Liver (tissue), 9 donors: ENCODE measurements around the gene PDCD2L. TPM values are rescaled to one million over a fixed set of nuclear protein-coding genes. Genes with fewer than 3 reads are reported as not detected.
"Not testable (repeated sequence)": the region's sequence is repeated elsewhere in the genome, so short reads cannot be mapped to it uniquely, and the experiment has no call there.

ENCODE experiments used
- DNase-seq: peaks from one replicate; pipeline ENCODE4 v3.0.0-alpha.2; 2017; ENCODE audit warnings: low spot score
- H3K27ac ChIP-seq, 2 donors: one replicate each; pipeline ENCODE4 v1.7.0; 2013; ENCODE audit warnings: inconsistent platforms in 2 of 2, low read length in 2 of 2, control low read depth in 1 of 2, low read depth in 1 of 2, mild to moderate bottlenecking in 1 of 2
- H3K27me3 ChIP-seq, 4 donors: one replicate each; pipeline versions ENCODE4 v1.6.1 to v1.7.0; 2013; ENCODE audit warnings: low read length in 3 of 4, inconsistent platforms in 1 of 4, mild to moderate bottlenecking in 1 of 4, moderate library complexity in 1 of 4; ENCODE audit not compliant: control insufficient read depth in 4 of 4, insufficient read depth in 4 of 4
- H3K36me3 ChIP-seq, 4 donors: one replicate each; pipeline versions ENCODE4 v1.6.1 to v1.7.0; 2013; ENCODE audit warnings: low read length in 3 of 4, mild to moderate bottlenecking in 3 of 4, low read depth in 1 of 4, moderate library complexity in 1 of 4; ENCODE audit not compliant: control insufficient read depth in 4 of 4, insufficient read depth in 3 of 4
- H3K4me1 ChIP-seq, 4 donors: one replicate each; pipeline versions ENCODE4 v1.6.1 to v1.7.0; 2013; ENCODE audit warnings: low read length in 3 of 4, mild to moderate bottlenecking in 3 of 4, moderate library complexity in 1 of 4; ENCODE audit not compliant: control insufficient read depth in 4 of 4, insufficient read depth in 4 of 4
- H3K4me3 ChIP-seq, 3 donors: one replicate each; pipeline versions ENCODE4 v1.6.1 to v1.7.0; 2013; ENCODE audit warnings: low read length in 3 of 3, control low read depth in 1 of 3, low read depth in 1 of 3, mild to moderate bottlenecking in 1 of 3
- H3K9ac ChIP-seq, 2 donors: one replicate each; pipeline ENCODE4 v1.7.0; 2013; ENCODE audit warnings: low read length in 2 of 2, mild to moderate bottlenecking in 2 of 2, moderate library complexity in 2 of 2, control low read depth in 1 of 2, low read depth in 1 of 2
- H3K9me3 ChIP-seq, 4 donors: one replicate each; pipeline versions ENCODE4 v1.6.1 to v1.7.0; 2013; ENCODE audit warnings: low read length in 3 of 4; ENCODE audit not compliant: control insufficient read depth in 4 of 4
- EGR1 ChIP-seq, 2 donors: IDR thresholded peaks; 2 replicates each; pipeline ENCODE4 v1.6.1; 2016 to 2018; ENCODE audit warnings: antibody characterized with exemption in 2 of 2, low read depth in 2 of 2
- FOXA1 ChIP-seq: IDR thresholded peaks from 2 replicates; pipeline ENCODE4 v1.6.1; 2016; ENCODE audit warnings: antibody characterized with exemption
- FOXA2 ChIP-seq: IDR thresholded peaks from 2 replicates; pipeline ENCODE4 v1.6.1; 2016; ENCODE audit warnings: antibody characterized with exemption
- GABPA ChIP-seq, 2 donors: IDR thresholded peaks in 1 of 2; conservative IDR thresholded peaks in 1 of 2; 2 replicates each; pipeline ENCODE4 v1.6.1; 2016; ENCODE audit warnings: antibody characterized with exemption in 2 of 2, mild to moderate bottlenecking in 1 of 2, moderate library complexity in 1 of 2
- HNF4A ChIP-seq, 2 donors: conservative IDR thresholded peaks; 2 replicates each; pipeline ENCODE4 v1.6.1; 2016; ENCODE audit warnings: antibody characterized with exemption in 2 of 2, mild to moderate bottlenecking in 2 of 2
- HNF4G ChIP-seq: IDR thresholded peaks from 2 replicates; pipeline ENCODE4 v1.6.1; 2016; ENCODE audit warnings: antibody characterized with exemption
- JUND ChIP-seq, 2 donors: IDR thresholded peaks; 2 replicates each; pipeline ENCODE4 v1.6.1; 2016; ENCODE audit warnings: antibody characterized with exemption in 2 of 2
- NR2F2 ChIP-seq: IDR thresholded peaks from 2 replicates; pipeline ENCODE4 v1.6.1; 2016; ENCODE audit warnings: antibody characterized with exemption
- RXRA ChIP-seq, 2 donors: IDR thresholded peaks; 2 replicates each; pipeline ENCODE4 v1.6.1; 2017 to 2018; ENCODE audit warnings: antibody characterized with exemption in 2 of 2, mild to moderate bottlenecking in 1 of 2
- SP1 ChIP-seq: IDR thresholded peaks from 2 replicates; pipeline ENCODE4 v1.6.1; 2018; ENCODE audit warnings: antibody characterized with exemption, mild to moderate bottlenecking
- TAF1 ChIP-seq: conservative IDR thresholded peaks from 2 replicates; pipeline ENCODE4 v1.6.1; 2016; ENCODE audit warnings: antibody characterized with exemption, mild to moderate bottlenecking
- YY1 ChIP-seq: IDR thresholded peaks from 2 replicates; pipeline ENCODE4 v1.6.1; 2016; ENCODE audit warnings: antibody characterized with exemption, mild to moderate bottlenecking
- WGBS: extraction: QIAGEN DNeasy Blood & Tissue Kit; methylation state at CpG from one replicate; pipeline ENCODE4 v1.1.7; 2013; 5-methylcytosine and 5-hydroxymethylcytosine counted together
- polyA plus RNA-seq, 2 donors: library from polyadenylated mRNA; stranded (reverse) in 1 of 2; unstranded in 1 of 2; fragments of 200-250 nt in 1 of 2; fragments of >200 nt in 1 of 2; fragmentation: Nextera tagmentation in 1 of 2; extraction: Ambion mirVana in 1 of 2; gene quantifications; one replicate each; pipeline versions ENCODE4 v1.2.1 to v1.2.3, GENCODE V29; 2013 to 2015
- total RNA-seq, 2 donors: library from RNA; depleted of rRNA; stranded (reverse); fragments of >200 nt; gene quantifications; one replicate each; pipeline ENCODE4 v1.2.3, GENCODE V29; 2014
- TF ChIP-seq, protein P1 (sequence below): IDR thresholded peaks from 2 replicates; pipeline ENCODE4 v1.6.1; 2016; ENCODE audit warnings: antibody characterized with exemption
- TF ChIP-seq, protein P2 (sequence below): IDR thresholded peaks from 2 replicates; pipeline ENCODE4 v1.6.1; 2016; ENCODE audit warnings: antibody characterized with exemption
- TF ChIP-seq, protein P3 (sequence below): IDR thresholded peaks from 2 replicates; pipeline ENCODE4 v1.6.1; 2016; ENCODE audit warnings: antibody characterized with exemption, mild to moderate bottlenecking
- TF ChIP-seq, protein P4 (sequence below): IDR thresholded peaks from 2 replicates; pipeline ENCODE4 v1.6.1; 2016; ENCODE audit warnings: antibody characterized with exemption
- donor health status: healthy.
- donor health status: healthy.
- donor health status: healthy.
- donor health status: healthy.
- donor health status: healthy.

PDCD2L gene
- total and polyA plus RNA-seq, 4 donors, result 3.8 to 7.6 (median 5.1) TPM

DNA sequence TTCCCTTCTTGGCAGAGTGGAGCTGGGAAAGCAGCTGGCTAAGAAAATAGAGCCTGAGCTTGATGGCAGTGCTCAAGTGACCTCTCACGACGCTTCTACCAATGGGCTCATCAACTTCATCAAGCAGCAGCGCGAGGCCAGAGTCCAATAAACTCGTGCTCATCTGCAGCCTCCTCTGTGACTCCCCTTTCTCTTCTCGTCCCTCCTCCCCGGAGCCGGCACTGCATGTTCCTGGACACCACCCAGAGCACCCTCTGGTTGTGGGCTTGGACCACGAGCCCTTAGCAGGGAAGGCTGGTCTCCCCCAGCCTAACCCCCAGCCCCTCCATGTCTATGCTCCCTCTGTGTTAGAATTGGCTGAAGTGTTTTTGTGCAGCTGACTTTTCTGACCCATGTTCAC is 4.3 kb upstream of the PDCD2L start:
- no peak for TF ChIP-seq NR2F2
- TF ChIP-seq, protein P1, sequence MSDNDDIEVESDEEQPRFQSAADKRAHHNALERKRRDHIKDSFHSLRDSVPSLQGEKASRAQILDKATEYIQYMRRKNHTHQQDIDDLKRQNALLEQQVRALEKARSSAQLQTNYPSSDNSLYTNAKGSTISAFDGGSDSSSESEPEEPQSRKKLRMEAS, result no peak
- no peak for TF ChIP-seq HNF4A (conservative IDR thresholded peaks at IDR 0.05)
- TF ChIP-seq SP1, result no peak
- TF ChIP-seq, protein P2, sequence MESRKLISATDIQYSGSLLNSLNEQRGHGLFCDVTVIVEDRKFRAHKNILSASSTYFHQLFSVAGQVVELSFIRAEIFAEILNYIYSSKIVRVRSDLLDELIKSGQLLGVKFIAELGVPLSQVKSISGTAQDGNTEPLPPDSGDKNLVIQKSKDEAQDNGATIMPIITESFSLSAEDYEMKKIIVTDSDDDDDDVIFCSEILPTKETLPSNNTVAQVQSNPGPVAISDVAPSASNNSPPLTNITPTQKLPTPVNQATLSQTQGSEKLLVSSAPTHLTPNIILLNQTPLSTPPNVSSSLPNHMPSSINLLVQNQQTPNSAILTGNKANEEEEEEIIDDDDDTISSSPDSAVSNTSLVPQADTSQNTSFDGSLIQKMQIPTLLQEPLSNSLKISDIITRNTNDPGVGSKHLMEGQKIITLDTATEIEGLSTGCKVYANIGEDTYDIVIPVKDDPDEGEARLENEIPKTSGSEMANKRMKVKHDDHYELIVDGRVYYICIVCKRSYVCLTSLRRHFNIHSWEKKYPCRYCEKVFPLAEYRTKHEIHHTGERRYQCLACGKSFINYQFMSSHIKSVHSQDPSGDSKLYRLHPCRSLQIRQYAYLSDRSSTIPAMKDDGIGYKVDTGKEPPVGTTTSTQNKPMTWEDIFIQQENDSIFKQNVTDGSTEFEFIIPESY, result no peak
- no peak for TF ChIP-seq EGR1 (IDR thresholded peaks at IDR 0.05; ENCODE audit: low read depth in 2 of 2)
- no peak for TF ChIP-seq TAF1
- no peak for TF ChIP-seq FOXA1
- no peak for TF ChIP-seq GABPA (IDR thresholded peaks at IDR 0.05 in 1 of 2, conservative IDR thresholded peaks at IDR 0.05 in 1 of 2)
- TF ChIP-seq JUND (IDR thresholded peaks at IDR 0.05), result no peak
- TF ChIP-seq, protein P3, sequence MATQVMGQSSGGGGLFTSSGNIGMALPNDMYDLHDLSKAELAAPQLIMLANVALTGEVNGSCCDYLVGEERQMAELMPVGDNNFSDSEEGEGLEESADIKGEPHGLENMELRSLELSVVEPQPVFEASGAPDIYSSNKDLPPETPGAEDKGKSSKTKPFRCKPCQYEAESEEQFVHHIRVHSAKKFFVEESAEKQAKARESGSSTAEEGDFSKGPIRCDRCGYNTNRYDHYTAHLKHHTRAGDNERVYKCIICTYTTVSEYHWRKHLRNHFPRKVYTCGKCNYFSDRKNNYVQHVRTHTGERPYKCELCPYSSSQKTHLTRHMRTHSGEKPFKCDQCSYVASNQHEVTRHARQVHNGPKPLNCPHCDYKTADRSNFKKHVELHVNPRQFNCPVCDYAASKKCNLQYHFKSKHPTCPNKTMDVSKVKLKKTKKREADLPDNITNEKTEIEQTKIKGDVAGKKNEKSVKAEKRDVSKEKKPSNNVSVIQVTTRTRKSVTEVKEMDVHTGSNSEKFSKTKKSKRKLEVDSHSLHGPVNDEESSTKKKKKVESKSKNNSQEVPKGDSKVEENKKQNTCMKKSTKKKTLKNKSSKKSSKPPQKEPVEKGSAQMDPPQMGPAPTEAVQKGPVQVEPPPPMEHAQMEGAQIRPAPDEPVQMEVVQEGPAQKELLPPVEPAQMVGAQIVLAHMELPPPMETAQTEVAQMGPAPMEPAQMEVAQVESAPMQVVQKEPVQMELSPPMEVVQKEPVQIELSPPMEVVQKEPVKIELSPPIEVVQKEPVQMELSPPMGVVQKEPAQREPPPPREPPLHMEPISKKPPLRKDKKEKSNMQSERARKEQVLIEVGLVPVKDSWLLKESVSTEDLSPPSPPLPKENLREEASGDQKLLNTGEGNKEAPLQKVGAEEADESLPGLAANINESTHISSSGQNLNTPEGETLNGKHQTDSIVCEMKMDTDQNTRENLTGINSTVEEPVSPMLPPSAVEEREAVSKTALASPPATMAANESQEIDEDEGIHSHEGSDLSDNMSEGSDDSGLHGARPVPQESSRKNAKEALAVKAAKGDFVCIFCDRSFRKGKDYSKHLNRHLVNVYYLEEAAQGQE, result no peak
- TF ChIP-seq YY1, result no peak
- Histone ChIP-seq H3K27me3 (no peaks in the 10 kb centered on the region), H3K9ac (no peak overlapping the region), H3K36me3 (peaks cover 19 to 51% (median 36%) of the 10 kb centered on the region in 4 donors), H3K9me3 (no peaks in the 10 kb centered on the region), H3K4me3 (no peak overlapping the region), H3K27ac (no peak overlapping the region), H3K4me1 (peaks cover 0 to 3% (median 2%) of the 10 kb centered on the region in 4 donors)
- no peak for DNase-seq
- WGBS, result 93% methylated on average over 9 of the region's 9 CpGs

DNA sequence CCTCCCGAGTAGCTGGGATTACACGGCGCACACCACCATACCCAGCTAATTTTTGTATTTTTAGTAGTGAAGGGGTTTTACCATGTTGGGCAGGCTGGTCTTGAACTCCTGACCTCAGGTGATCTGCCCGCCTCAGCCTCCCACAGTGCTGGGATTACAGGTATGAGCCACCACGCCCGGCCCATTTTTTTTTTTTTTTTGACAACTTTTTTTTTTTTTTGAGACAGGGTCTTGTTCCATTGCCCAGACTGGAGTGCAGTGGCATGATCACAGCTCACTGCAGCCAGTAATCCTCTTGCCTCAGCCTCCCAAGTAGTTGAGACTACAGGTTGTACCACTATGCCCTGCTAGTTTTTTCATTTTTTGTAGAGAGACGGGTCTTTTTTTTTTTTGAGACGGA is 3.4 kb upstream of the PDCD2L start:
- not testable (repeated sequence) for H3K9me3 ChIP-seq, H3K9ac ChIP-seq, H3K27ac ChIP-seq, H3K4me1 ChIP-seq, H3K4me3 ChIP-seq, DNase-seq, H3K27me3 ChIP-seq
- H3K36me3 ChIP-seq, result peaks cover 19 to 43% (median 32%) of the 10 kb centered on the region in 4 donors
- 99% methylated on average over 8 of the region's 8 CpGs for WGBS

DNA sequence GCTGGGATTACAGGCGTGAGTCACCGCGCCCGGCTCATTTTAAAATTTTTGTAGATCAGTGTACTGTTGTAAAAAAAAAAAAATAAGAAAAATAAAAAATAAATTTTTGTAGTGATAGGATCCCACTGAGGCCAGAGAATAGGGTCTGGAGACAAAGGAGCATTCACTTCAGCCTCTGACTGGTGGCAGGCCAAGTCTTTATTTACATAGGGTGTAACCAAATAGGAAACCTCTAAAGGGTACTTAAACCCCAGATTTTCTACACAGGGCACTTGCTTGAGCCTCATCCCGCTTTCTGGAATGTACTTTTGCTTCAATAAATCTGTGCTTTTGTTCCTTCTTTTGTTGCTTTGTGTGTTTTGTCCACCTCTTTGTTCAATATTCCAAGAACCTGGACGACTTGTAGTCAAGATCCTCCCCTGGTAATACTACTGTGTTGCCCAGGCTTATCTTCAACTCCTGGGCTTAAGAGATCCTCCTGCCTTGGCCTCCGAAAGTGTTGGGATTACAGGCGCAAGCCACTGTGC is 2.1 kb upstream of the PDCD2L start:
- DNase-seq, result no peak
- no peak for TF ChIP-seq JUND (IDR thresholded peaks at IDR 0.05)
- no peak for TF ChIP-seq TAF1
- TF ChIP-seq FOXA2, result no peak
- no peak for TF ChIP-seq HNF4G
- no peak for TF ChIP-seq FOXA1
- TF ChIP-seq, protein P3, result no peak
- no peak for TF ChIP-seq RXRA (IDR thresholded peaks at IDR 0.05)
- TF ChIP-seq YY1, result no peak
- TF ChIP-seq, protein P1, result no peak
- TF ChIP-seq, protein P4, sequence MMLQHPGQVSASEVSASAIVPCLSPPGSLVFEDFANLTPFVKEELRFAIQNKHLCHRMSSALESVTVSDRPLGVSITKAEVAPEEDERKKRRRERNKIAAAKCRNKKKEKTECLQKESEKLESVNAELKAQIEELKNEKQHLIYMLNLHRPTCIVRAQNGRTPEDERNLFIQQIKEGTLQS, result no peak
- no peak for TF ChIP-seq EGR1 (IDR thresholded peaks at IDR 0.05; ENCODE audit: low read depth in 2 of 2)

More for the DNA sequence above, 2.1 kb upstream of the PDCD2L start:
- Histone ChIP-seq H3K27me3 (no peaks in the 10 kb centered on the region), H3K4me3 (no peak overlapping the region), H3K27ac (no peak overlapping the region), H3K9ac (no peak overlapping the region), H3K36me3 (peaks cover 17 to 31% (median 22%) of the 10 kb centered on the region in 4 donors), H3K9me3 (no peaks in the 10 kb centered on the region), H3K4me1 (peaks cover 0 to 3% (median 2%) of the 10 kb centered on the region in 4 donors)
- WGBS, result 83% methylated on average over 8 of the region's 8 CpGs
